Measurements from ENCODE around the gene NELL2. TPM values are rescaled to one million over a fixed set of nuclear protein-coding genes. Genes with fewer than 3 reads are reported as not detected.

NELL2 gene
- total RNA-seq, 4 donors from 2014 or later: 7.5 to 39.2 (median 15.9) TPM

- Histone ChIP-seq H3K27me3 (no peaks in the 10 kb centered on the region), H3K4me3 (no peak overlapping the region), H3K9me3 (no peaks in the 10 kb centered on the region), H3K4me1 (no peaks in the 10 kb centered on the region), H3K36me3 (no peaks in the 10 kb centered on the region), H3K27ac (no peak overlapping the region)
- DNase-seq: no peak
- TF ChIP-seq, protein P1, sequence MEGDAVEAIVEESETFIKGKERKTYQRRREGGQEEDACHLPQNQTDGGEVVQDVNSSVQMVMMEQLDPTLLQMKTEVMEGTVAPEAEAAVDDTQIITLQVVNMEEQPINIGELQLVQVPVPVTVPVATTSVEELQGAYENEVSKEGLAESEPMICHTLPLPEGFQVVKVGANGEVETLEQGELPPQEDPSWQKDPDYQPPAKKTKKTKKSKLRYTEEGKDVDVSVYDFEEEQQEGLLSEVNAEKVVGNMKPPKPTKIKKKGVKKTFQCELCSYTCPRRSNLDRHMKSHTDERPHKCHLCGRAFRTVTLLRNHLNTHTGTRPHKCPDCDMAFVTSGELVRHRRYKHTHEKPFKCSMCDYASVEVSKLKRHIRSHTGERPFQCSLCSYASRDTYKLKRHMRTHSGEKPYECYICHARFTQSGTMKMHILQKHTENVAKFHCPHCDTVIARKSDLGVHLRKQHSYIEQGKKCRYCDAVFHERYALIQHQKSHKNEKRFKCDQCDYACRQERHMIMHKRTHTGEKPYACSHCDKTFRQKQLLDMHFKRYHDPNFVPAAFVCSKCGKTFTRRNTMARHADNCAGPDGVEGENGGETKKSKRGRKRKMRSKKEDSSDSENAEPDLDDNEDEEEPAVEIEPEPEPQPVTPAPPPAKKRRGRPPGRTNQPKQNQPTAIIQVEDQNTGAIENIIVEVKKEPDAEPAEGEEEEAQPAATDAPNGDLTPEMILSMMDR (IDR thresholded peaks at IDR 0.05): no peak
- TF ChIP-seq POLR2A (IDR thresholded peaks at IDR 0.05): no peak
These were observed 166.9 kb downstream of the NELL2 start for GRCh38 chr12:44709166-44709565.

GRCh38 chr12:44708218-44708617, 167.9 kb downstream of the NELL2 start:
- H3K4me3 ChIP-seq: no peak overlapping the region
- DNase-seq: no peak
- TF ChIP-seq, protein P1 (IDR thresholded peaks at IDR 0.05): no peak
- TF ChIP-seq POLR2A (IDR thresholded peaks at IDR 0.05): no peak
- no peaks in the 10 kb centered on the region for H3K9me3 ChIP-seq
- no peaks in the 10 kb centered on the region for H3K27me3 ChIP-seq
- H3K36me3 ChIP-seq: no peaks in the 10 kb centered on the region
- no peaks in the 10 kb centered on the region for H3K4me1 ChIP-seq
- H3K27ac ChIP-seq: no peak overlapping the region

- Histone ChIP-seq H3K27ac (no peak overlapping the region), H3K9me3 (no peaks in the 10 kb centered on the region), H3K4me1 (no peaks in the 10 kb centered on the region), H3K27me3 (no peaks in the 10 kb centered on the region), H3K4me3 (no peak overlapping the region), H3K36me3 (no peaks in the 10 kb centered on the region)
- DNase-seq: no peak
- TF ChIP-seq POLR2A (IDR thresholded peaks at IDR 0.05): no peak
- TF ChIP-seq, protein P1 (IDR thresholded peaks at IDR 0.05): no peak
These were observed 172.8 kb downstream of the NELL2 start for GRCh38 chr12:44703182-44703910.

GRCh38 chr12:44697511-44697910, 178.6 kb downstream of the NELL2 start:
- H3K4me3 ChIP-seq: no peak overlapping the region
- no peaks in the 10 kb centered on the region for H3K4me1 ChIP-seq
- TF ChIP-seq, protein P1 (IDR thresholded peaks at IDR 0.05): no peak
- no peak for TF ChIP-seq POLR2A (IDR thresholded peaks at IDR 0.05)
- DNase-seq: no peak
- H3K36me3 ChIP-seq: no peaks in the 10 kb centered on the region
- no peaks in the 10 kb centered on the region for H3K9me3 ChIP-seq
- H3K27ac ChIP-seq: no peak overlapping the region
- no peaks in the 10 kb centered on the region for H3K27me3 ChIP-seq

- Histone ChIP-seq H3K4me1 (no peaks in the 10 kb centered on the region), H3K27me3 (no peaks in the 10 kb centered on the region), H3K4me3 (no peak overlapping the region), H3K36me3 (no peaks in the 10 kb centered on the region), H3K9me3 (no peaks in the 10 kb centered on the region), H3K27ac (no peak overlapping the region)
- no peak for TF ChIP-seq POLR2A (IDR thresholded peaks at IDR 0.05)
- TF ChIP-seq, protein P1 (IDR thresholded peaks at IDR 0.05): no peak
- DNase-seq: no peak
These were observed 179.6 kb downstream of the NELL2 start for GRCh38 chr12:44696542-44696941.
